Mammary epithelial cell (primary cell): ENCODE data around the gene DTX1.

ENCODE experiments used
- EZH2 ChIP-seq: IDR thresholded peaks from 2 replicates; pipeline ENCODE4 v1.6.1; 2012; ENCODE audit warnings: low read length, inconsistent platforms, borderline replicate concordance
- TF ChIP-seq, protein P1 (sequence below), 2 donors: IDR thresholded peaks in 1 of 2; conservative IDR thresholded peaks in 1 of 2; 2 replicates each; pipeline ENCODE4 v1.5.1; 2011 to 2012; ENCODE audit warnings: inconsistent platforms in 2 of 2, low read length in 2 of 2, mild to moderate bottlenecking in 2 of 2, control low read depth in 1 of 2, low read depth in 1 of 2; ENCODE audit not compliant: insufficient read depth in 1 of 2; ENCODE audit errors: extremely low read depth in 1 of 2

DNA sequence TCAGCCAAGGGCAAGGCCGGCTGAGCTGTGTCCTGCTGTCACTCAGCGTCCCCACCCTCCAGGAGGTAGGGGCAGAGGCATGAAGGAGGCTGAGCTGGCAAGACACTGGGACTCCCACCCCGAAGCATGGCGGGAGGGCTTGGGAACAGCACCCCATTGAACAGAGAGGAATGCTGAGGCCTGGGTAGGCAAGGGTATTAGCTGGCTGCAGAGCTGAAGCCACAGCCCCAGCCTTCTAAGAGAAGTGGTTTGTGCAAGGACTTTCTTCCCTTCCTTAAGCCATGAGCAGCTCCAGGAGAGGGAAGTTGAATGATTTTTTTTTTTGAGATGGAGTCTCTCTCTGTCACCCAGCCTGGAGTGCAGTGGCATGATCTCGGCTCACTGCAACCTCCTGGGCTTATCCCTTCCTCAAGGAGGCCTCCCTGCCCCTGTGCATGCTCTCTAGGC, 86.4 kb downstream of the DTX1 start:
- TF ChIP-seq, protein P1, sequence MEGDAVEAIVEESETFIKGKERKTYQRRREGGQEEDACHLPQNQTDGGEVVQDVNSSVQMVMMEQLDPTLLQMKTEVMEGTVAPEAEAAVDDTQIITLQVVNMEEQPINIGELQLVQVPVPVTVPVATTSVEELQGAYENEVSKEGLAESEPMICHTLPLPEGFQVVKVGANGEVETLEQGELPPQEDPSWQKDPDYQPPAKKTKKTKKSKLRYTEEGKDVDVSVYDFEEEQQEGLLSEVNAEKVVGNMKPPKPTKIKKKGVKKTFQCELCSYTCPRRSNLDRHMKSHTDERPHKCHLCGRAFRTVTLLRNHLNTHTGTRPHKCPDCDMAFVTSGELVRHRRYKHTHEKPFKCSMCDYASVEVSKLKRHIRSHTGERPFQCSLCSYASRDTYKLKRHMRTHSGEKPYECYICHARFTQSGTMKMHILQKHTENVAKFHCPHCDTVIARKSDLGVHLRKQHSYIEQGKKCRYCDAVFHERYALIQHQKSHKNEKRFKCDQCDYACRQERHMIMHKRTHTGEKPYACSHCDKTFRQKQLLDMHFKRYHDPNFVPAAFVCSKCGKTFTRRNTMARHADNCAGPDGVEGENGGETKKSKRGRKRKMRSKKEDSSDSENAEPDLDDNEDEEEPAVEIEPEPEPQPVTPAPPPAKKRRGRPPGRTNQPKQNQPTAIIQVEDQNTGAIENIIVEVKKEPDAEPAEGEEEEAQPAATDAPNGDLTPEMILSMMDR (conservative IDR thresholded peaks at IDR 0.05 in 1 of 2, IDR thresholded peaks at IDR 0.05 in 1 of 2; ENCODE audit: extremely low read depth in 1 of 2, insufficient read depth in 1 of 2, low read depth in 1 of 2, low read length in 2 of 2): no peak
- TF ChIP-seq EZH2: no peak
